Measurements from ENCODE around the gene PAXX.

PAXX gene

DNA sequence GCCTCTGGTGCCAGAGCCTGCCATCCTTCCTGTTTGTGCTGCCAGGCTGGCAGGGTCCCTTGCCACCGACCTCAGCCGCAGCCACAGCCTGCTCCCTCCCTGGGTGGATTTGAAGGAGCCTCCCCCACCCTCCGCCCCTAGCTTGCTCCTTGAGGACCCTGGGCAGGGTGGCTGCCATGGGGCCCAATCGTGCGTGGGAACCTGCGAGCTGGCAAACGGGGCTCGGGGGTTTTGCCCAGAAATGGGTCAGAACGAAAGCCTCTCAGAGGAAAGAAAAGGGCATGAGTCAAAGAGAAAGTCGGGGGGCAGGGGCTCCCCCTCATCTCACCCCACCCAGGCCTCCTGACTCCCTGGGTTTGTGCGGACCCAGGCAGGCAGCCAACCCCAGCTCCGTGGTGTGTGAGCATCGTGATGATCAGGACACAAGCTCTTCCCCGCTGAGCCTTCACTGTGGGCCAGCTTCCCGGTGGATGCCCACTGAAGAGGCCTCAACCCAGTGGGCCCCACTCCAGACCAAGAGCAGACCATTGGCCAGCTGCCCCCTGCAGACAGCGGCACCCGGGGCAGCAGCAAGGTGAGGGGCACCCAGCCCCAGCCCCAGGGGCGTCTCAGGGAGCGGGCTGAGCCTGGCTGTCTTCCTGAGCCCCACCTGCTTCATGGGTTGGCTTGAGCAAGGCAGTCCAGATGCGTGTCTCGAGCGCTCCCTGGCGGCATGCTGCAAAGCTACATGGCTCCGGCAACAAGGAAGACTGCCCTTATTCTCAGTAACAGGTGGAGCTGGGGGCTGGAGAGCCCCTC lies 42.7 kb downstream of the PAXX start:
- peak; percentile 43 for DNase-seq

DNA sequence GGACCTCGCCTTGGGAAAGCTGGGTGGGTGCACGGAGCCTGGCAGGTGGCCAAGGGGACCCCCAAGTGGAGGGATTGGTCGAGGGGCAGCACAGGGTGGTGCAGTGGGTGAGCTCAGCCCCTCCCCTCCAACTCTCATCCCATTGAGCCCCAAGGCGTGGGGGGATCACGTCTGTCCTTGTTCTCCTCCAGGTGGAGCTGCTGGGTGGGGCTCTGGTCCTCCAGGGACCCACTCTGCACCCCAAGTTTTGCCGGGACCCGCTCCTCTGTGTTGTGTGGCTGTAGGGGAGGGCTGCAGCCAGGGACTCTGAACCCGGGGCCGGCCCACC lies 43.2 kb downstream of the PAXX start:
- DNase-seq: no peak

- DNase-seq: no peak
Observed at GRCh38 chr9:137035937-137036336, 43.7 kb downstream of the PAXX start.

- DNase-seq: no peak
Observed at GRCh38 chr9:137037035-137037434, 44.8 kb downstream of the PAXX start.

DNA sequence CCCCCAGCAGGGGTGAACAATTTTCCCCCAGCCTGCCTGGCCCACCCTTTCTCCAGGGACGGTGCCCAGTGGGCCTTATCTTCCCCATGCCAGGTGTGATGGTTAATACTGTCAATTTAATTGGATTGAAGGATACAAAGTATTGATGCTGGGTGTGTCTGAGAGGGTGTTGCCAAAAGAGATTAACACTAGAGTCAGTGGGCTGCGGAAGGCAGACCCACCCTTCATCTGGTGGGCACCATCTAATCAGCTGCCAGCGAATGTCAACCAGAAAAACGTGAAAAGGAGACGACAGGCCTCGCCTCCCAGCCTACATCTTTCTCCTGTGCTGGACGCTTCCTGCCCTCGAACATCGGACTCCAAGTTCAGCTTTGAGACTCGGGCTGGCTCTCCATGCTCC lies 45.3 kb downstream of the PAXX start:
- DNase-seq: no peak

DNA sequence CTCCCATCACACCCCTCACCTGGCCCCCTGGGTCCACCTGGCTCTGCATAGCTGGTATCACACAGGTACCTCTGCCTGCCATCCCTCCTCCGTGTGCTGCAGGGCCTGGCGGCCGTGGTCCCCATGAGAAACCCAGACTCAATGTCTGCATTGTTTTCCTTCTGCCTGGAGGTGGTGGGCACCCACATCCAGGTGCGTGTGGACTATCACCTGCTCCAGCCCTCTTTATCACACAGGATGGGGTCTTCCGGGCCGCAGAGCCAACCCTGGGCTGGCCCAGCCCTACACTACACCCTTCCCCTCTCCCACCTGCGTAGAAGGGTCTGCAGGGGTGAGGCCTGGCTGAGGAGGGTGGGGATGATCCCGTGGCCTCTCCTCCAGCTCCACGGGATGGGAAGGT lies 46.7 kb downstream of the PAXX start:
- no peak for DNase-seq

- DNase-seq: no peak
Observed at GRCh38 chr9:137039611-137040366, 47.6 kb downstream of the PAXX start.

GRCh38 chr9:137040568-137040967 lies 48.3 kb downstream of the PAXX start:
- DNase-seq: no peak

DNA sequence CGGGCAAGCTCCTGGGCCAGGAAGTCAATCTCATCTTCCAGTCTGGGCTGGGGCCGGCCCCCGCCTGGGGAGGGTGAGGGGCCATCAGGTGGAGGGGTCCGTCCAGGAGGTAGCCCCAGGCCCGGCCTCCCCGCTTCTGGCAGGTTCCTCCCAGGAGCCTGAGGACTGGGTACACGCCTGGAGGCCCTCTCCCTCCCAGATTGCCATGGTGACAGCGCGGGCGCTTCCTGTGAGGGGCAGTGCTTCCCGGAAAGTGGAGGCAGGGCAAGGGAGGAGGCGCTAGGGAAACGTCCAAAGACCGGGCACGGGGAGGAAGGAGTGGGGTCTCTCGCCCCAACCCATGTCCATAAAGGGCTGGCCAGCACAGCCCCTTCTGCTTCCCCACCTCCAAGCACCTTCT lies 48.9 kb downstream of the PAXX start:
- DNase-seq: no peak

DNA sequence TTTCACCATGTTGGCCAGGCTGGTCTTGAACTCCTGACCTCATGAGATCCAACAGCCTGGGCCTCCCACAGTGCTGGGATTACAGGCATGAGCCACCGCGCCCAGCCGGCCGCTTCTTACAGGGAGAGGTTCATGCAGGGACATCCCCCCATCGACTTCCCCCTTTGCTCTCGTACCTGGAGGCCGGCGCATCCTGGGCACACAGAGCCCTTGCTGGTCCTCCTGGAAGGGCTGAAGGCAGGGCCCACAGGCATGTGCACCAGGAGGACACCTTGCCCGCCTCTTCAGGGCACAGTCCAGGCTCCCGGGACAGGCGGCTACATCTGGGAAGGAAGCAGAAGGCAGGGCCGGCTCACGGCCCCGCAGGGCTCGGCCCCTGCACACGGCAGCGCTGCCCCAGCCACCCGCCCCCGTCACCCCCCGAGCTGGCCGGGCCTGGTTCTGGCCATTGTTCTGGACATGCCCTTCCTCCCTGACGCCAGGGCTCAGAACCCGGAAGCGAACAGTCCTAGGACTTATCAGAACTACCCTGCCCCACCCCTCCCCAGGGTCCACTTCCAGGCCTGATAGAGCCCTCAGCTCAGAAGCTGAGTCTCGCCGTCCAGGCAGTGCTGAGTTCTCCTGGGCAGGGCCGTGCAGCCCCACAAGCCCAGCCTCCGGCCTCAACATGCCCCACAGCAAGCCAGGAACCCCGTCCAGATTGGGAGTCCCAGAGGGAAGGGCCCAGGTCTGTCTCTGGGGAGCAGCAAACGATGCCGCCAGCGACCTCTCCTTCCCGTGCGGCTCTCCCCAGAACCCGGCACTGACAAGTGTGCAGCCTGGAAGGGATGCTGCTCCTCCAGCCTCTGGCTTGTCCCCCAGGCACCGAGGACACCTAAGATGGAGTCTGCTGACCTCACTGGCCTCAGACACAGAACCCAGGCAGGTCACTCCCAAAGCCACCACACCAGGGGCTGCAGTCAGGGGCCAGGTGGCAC lies 50.8 kb downstream of the PAXX start:
- no peak for DNase-seq
